ENCODE data around the gene PLPP6. TPM values are rescaled to one million over a fixed set of nuclear protein-coding genes. Genes with fewer than 3 reads are reported as not detected.

PLPP6 gene
- total RNA-seq, 1 experiment from 2014 or later = 30.9 TPM

DNA sequence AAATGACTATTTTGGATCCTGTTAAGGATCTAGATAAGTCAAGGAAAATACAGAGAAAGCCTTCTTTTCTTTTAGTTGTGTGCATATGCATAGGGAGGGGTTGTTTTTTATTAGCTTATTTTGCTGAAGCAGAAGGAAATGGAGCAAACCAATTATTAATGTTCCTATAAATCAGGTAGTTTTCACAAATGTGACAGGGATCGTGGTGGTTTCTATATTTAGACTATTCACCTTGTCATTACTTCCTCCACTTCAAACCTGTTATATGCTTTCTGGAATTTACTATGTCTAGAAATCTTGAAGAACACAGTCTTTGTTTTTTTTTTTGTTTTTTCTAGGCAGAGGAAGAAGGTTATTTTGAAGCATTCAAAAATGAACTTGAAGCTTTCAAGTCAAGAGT, 39.4 kb downstream of the PLPP6 start:
- POLR2A ChIA-PET (ENCODE audit: low non-redundant PET) = no interaction called here
- no peak overlapping the region for H3K27ac ChIP-seq (ENCODE audit: low read depth, low read length, poor library complexity, severe bottlenecking)
- intact Hi-C loops (cut with micrococcal nuclease; ENCODE audit: unreplicated experiment) = no loop called here

DNA sequence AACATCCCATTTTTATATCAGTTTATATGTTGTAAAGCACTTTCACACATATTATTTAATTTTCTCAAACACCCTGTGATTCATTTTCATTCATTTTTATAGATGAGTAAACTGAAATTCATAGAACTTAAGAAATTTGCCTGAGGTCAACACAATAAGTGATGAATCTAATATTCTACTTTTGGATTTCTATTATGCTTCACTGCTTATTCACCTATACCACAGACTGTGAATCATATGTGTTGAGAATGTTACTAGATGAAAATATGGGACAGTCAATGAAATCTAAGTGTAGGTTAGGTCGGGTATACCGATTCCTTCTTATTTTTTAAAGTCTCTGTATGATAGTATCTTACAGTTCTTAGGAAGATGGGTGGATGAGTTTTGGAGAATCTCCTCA, 42.0 kb downstream of the PLPP6 start:
- no peak for DNase-seq (ENCODE audit: low spot score)
- ChIA-PET CTCF (no interaction called here), POLR2A (ENCODE audit: low non-redundant PET) (no interaction called here)
- no peaks in the 10 kb centered on the region for H3K9me3 ChIP-seq (ENCODE audit: low read depth, low read length, poor library complexity, severe bottlenecking)
- BruUV-seq (replicated peaks) = no TSS peak
- H3K27ac ChIP-seq (ENCODE audit: low read depth, low read length, poor library complexity, severe bottlenecking) = no peak overlapping the region
- peaks cover 77% of the 10 kb centered on the region for H3K36me3 ChIP-seq (ENCODE audit: insufficient read depth, low read length, poor library complexity, severe bottlenecking)
- TF ChIP-seq EZH2 (IDR thresholded peaks at IDR 0.05; ENCODE audit: borderline replicate concordance, low read depth, low read length, poor library complexity, severe bottlenecking) = no peak
- TF ChIP-seq, protein P1, sequence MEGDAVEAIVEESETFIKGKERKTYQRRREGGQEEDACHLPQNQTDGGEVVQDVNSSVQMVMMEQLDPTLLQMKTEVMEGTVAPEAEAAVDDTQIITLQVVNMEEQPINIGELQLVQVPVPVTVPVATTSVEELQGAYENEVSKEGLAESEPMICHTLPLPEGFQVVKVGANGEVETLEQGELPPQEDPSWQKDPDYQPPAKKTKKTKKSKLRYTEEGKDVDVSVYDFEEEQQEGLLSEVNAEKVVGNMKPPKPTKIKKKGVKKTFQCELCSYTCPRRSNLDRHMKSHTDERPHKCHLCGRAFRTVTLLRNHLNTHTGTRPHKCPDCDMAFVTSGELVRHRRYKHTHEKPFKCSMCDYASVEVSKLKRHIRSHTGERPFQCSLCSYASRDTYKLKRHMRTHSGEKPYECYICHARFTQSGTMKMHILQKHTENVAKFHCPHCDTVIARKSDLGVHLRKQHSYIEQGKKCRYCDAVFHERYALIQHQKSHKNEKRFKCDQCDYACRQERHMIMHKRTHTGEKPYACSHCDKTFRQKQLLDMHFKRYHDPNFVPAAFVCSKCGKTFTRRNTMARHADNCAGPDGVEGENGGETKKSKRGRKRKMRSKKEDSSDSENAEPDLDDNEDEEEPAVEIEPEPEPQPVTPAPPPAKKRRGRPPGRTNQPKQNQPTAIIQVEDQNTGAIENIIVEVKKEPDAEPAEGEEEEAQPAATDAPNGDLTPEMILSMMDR (conservative IDR thresholded peaks at IDR 0.05; ENCODE audit: low read depth, low read length) = no peak
- no peak overlapping the region for H3K4me3 ChIP-seq (ENCODE audit: low read depth, low read length, poor library complexity, severe bottlenecking)
- intact Hi-C loops (cut with micrococcal nuclease; ENCODE audit: unreplicated experiment) = no loop called here
- H3K4me1 ChIP-seq (ENCODE audit: insufficient read depth, low read length, poor library complexity, severe bottlenecking) = peaks cover 22% of the 10 kb centered on the region
- H3K27me3 ChIP-seq (replicated peaks; ENCODE audit: insufficient read depth, low read depth, low read length, poor library complexity) = no peaks in the 10 kb centered on the region

More for the DNA sequence above, 39.4 kb downstream of the PLPP6 start:
- TF ChIP-seq EZH2 (IDR thresholded peaks at IDR 0.05; ENCODE audit: borderline replicate concordance, low read depth, low read length, poor library complexity, severe bottlenecking) = no peak
- TF ChIP-seq, protein P1 (conservative IDR thresholded peaks at IDR 0.05; ENCODE audit: low read depth, low read length) = no peak
- Histone ChIP-seq H3K4me1 (ENCODE audit: insufficient read depth, low read length, poor library complexity, severe bottlenecking) (peaks cover 10% of the 10 kb centered on the region), H3K9me3 (ENCODE audit: low read depth, low read length, poor library complexity, severe bottlenecking) (no peaks in the 10 kb centered on the region), H3K36me3 (ENCODE audit: insufficient read depth, low read length, poor library complexity, severe bottlenecking) (peaks cover 88% of the 10 kb centered on the region), H3K4me3 (ENCODE audit: low read depth, low read length, poor library complexity, severe bottlenecking) (no peak overlapping the region), H3K27me3 (replicated peaks; ENCODE audit: insufficient read depth, low read depth, low read length, poor library complexity) (no peaks in the 10 kb centered on the region)
- no peak for DNase-seq (ENCODE audit: low spot score)
- CTCF ChIA-PET = no interaction called here
- no TSS peak for BruUV-seq (replicated peaks)

DNA sequence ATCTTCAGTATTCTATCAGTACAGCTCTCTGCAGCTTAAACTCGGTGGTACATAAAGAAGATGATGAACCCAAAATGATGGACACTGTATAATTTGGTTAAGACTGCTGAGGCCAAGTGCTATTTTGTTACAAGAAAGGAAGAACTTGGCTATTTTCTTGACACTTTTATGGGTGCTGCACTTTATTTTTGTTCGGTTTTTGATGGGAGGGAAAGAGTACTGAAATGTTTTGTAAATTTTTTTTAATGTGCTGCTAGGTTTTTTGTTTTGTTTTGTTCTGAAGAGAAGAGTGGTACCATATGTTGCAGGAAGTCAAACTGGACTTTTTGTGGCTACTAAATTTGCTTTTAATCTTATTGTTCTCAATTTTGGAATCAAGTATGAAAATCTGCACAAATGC, 43.9 kb downstream of the PLPP6 start:
- POLR2A ChIA-PET (ENCODE audit: low non-redundant PET) = no interaction called here
- DNase-seq (ENCODE audit: low spot score) = no peak

More for the DNA sequence above, 43.9 kb downstream of the PLPP6 start:
- H3K9me3 ChIP-seq (ENCODE audit: low read depth, low read length, poor library complexity, severe bottlenecking) = no peaks in the 10 kb centered on the region
- TF ChIP-seq EZH2 (IDR thresholded peaks at IDR 0.05; ENCODE audit: borderline replicate concordance, low read depth, low read length, poor library complexity, severe bottlenecking) = no peak
- TF ChIP-seq, protein P1 (conservative IDR thresholded peaks at IDR 0.05; ENCODE audit: low read depth, low read length) = no peak
- intact Hi-C loops (cut with micrococcal nuclease; ENCODE audit: unreplicated experiment) = no loop called here
- no TSS peak for BruUV-seq (replicated peaks)
- CTCF ChIA-PET = no interaction called here
- no peaks in the 10 kb centered on the region for H3K27me3 ChIP-seq (replicated peaks; ENCODE audit: insufficient read depth, low read depth, low read length, poor library complexity)
- H3K4me1 ChIP-seq (ENCODE audit: insufficient read depth, low read length, poor library complexity, severe bottlenecking) = peaks cover 16% of the 10 kb centered on the region
- peaks cover 77% of the 10 kb centered on the region for H3K36me3 ChIP-seq (ENCODE audit: insufficient read depth, low read length, poor library complexity, severe bottlenecking)
- H3K4me3 ChIP-seq (ENCODE audit: low read depth, low read length, poor library complexity, severe bottlenecking) = no peak overlapping the region
- peak overlapping the region; percentile 4 for H3K27ac ChIP-seq (ENCODE audit: low read depth, low read length, poor library complexity, severe bottlenecking)
